H1 (cell line): Measurements from ENCODE around the gene MRM3. TPM values are rescaled to one million over a fixed set of nuclear protein-coding genes. Genes with fewer than 3 reads are reported as not detected.

Experiments
- CTCF ChIA-PET: fragments of 300-600 bp; sonication (Branson Sonifier 250); formaldehyde crosslinking; loops from one replicate; lab custom pipeline; 2021; ENCODE audit not compliant: partially characterized antibody; lab: Charles Lee
- POLR2A ChIA-PET: fragments of 300-600 bp; sonication (Branson Sonifier 250); formaldehyde crosslinking; loops from one replicate; lab custom pipeline; 2021; ENCODE audit warnings: inconsistent platforms; ENCODE audit not compliant: partially characterized antibody; lab: Charles Lee
- DNase-seq, 2 experiments: peaks; one replicate each; pipeline versions ENCODE4 v3.0.0 to v3.0.0-alpha.2; 2010 to 2022; ENCODE audit warnings: low spot score in 2 of 2, low read depth in 1 of 2, mixed read lengths in 1 of 2
- FAIRE-seq: peaks from 2 replicates; lab custom pipeline; 2011; peaks lifted over from hg19 to GRCh38; lab: Jason Lieb, UNC
- H2AFZ ChIP-seq: 2 replicates; pipeline ENCODE4 v1.8.1; 2012; ENCODE audit warnings: low read length, inconsistent platforms
- H2AK5ac ChIP-seq: 2 replicates; pipeline ENCODE4 v1.6.1; 2013; ENCODE audit warnings: low read depth, low read length
- H2BK120ac ChIP-seq: replicated peaks from 2 replicates; pipeline ENCODE3; 2013; ENCODE audit warnings: low read depth, low read length, inconsistent platforms
- H2BK12ac ChIP-seq: 2 replicates; pipeline ENCODE4 v1.6.1; 2013; ENCODE audit warnings: low read depth, low read length
- H2BK15ac ChIP-seq: 2 replicates; pipeline ENCODE4 v1.6.1; 2013; ENCODE audit warnings: low read length
- H2BK20ac ChIP-seq: 2 replicates; pipeline ENCODE4 v1.6.1; 2013; ENCODE audit warnings: low read length
- H2BK5ac ChIP-seq: 2 replicates; pipeline ENCODE4 v1.6.1; 2013; ENCODE audit warnings: low read depth, low read length
- H3K14ac ChIP-seq: 2 replicates; pipeline ENCODE4 v1.6.1; 2013; ENCODE audit warnings: inconsistent platforms; ENCODE audit not compliant: insufficient read length
- H3K18ac ChIP-seq: 2 replicates; pipeline ENCODE4 v1.6.1; 2013; ENCODE audit warnings: low read length; ENCODE audit errors: extremely low read depth
- H3K23ac ChIP-seq: 2 replicates; pipeline ENCODE4 v1.6.1; 2013; ENCODE audit warnings: inconsistent platforms; ENCODE audit not compliant: insufficient read length
- H3K23me2 ChIP-seq: 2 replicates; pipeline ENCODE4 v1.6.1; 2013; ENCODE audit warnings: low read depth, low read length
- H3K27ac ChIP-seq: 2 replicates; pipeline ENCODE4 v1.6.1; 2011; ENCODE audit warnings: low read depth, low read length, inconsistent platforms
- H3K27me3 ChIP-seq, 4 experiments: replicated peaks in 1 of 4; 1 replicate in 1 of 4; 2 replicates in 3 of 4; pipeline versions ENCODE4 v1.6.1 to v1.8.1; 2011 to 2013; ENCODE audit warnings: low read length in 3 of 4, mild to moderate bottlenecking in 3 of 4, inconsistent platforms in 2 of 4, mixed read lengths in 2 of 4, moderate library complexity in 1 of 4; ENCODE audit not compliant: control insufficient read depth in 3 of 4, insufficient read depth in 3 of 4; ENCODE audit errors: extremely low read depth in 1 of 4
- H3K36me3 ChIP-seq, 4 experiments: 2 replicates each; pipeline versions ENCODE4 v1.6.1 to v1.8.1; 2011 to 2013; ENCODE audit warnings: mild to moderate bottlenecking in 4 of 4, low read length in 3 of 4, moderate library complexity in 2 of 4, control low read depth in 1 of 4, inconsistent platforms in 1 of 4; ENCODE audit not compliant: insufficient read depth in 4 of 4, control insufficient read depth in 2 of 4
- H3K4ac ChIP-seq: replicated peaks from 2 replicates; pipeline ENCODE3; 2013; ENCODE audit warnings: low read length, low read depth, mixed read lengths, inconsistent platforms; ENCODE audit not compliant: insufficient read length
- H3K4me1 ChIP-seq, 4 experiments: replicated peaks in 1 of 4; 1 replicate in 1 of 4; 2 replicates in 3 of 4; pipeline versions ENCODE4 v1.6.1 to v1.8.1; 2011 to 2013; ENCODE audit warnings: low read length in 3 of 4, inconsistent platforms in 2 of 4, mixed read lengths in 1 of 4; ENCODE audit not compliant: insufficient read depth in 4 of 4, control insufficient read depth in 3 of 4
- H3K4me2 ChIP-seq, 2 experiments: 2 replicates each; pipeline versions ENCODE4 v1.6.1 to v1.8.1; 2011 to 2013; ENCODE audit warnings: low read depth in 2 of 2, low read length in 2 of 2, control low read depth in 1 of 2, inconsistent platforms in 1 of 2, mild to moderate bottlenecking in 1 of 2; ENCODE audit not compliant: insufficient read depth in 1 of 2
- H3K4me3 ChIP-seq, 4 experiments: fragments of 200-600, 300-600 bp in 1 of 4; sonication (generic), shearing (Covaris generic), sonication (Bioruptor Twin) in 1 of 4; 2 replicates each; pipeline versions ENCODE4 v1.5.1 to v1.8.1; 2011 to 2016; ENCODE audit warnings: low read length in 4 of 4, low read depth in 3 of 4, control low read depth in 2 of 4, inconsistent platforms in 2 of 4, mild to moderate bottlenecking in 2 of 4, mixed read lengths in 1 of 4, moderate library complexity in 1 of 4; ENCODE audit not compliant: insufficient read depth in 2 of 4; ENCODE audit errors: extremely low read depth in 1 of 4
- H3K56ac ChIP-seq: replicated peaks from 2 replicates; pipeline ENCODE3; 2013; ENCODE audit warnings: low read depth, mild to moderate bottlenecking, mixed read lengths, low read length, inconsistent platforms; ENCODE audit not compliant: insufficient read length
- H3K79me1 ChIP-seq: 2 replicates; pipeline ENCODE4 v1.6.1; 2013; ENCODE audit warnings: low read depth, low read length, control low read depth
- H3K79me2 ChIP-seq, 2 experiments: 2 replicates each; pipeline versions ENCODE4 v1.6.1 to v1.8.1; 2012 to 2013; ENCODE audit warnings: low read length in 2 of 2, mild to moderate bottlenecking in 2 of 2, inconsistent platforms in 1 of 2; ENCODE audit not compliant: insufficient read depth in 2 of 2, control insufficient read depth in 1 of 2
- H3K9ac ChIP-seq, 4 experiments: replicated peaks in 1 of 4; 1 replicate in 1 of 4; 2 replicates in 3 of 4; pipeline versions ENCODE4 v1.6.1 to v1.8.1; 2011 to 2013; ENCODE audit warnings: low read depth in 3 of 4, low read length in 3 of 4, control low read depth in 2 of 4, mild to moderate bottlenecking in 2 of 4, moderate library complexity in 2 of 4, inconsistent platforms in 1 of 4; ENCODE audit errors: extremely low read depth in 1 of 4
- H3K9me3 ChIP-seq, 2 experiments: 2 replicates each; pipeline versions ENCODE4 v1.6.1 to v1.8.1; 2012 to 2013; ENCODE audit warnings: mild to moderate bottlenecking in 2 of 2, moderate library complexity in 2 of 2, control low read depth in 1 of 2, inconsistent platforms in 1 of 2, low read depth in 1 of 2, low read length in 1 of 2, mixed read lengths in 1 of 2; ENCODE audit not compliant: insufficient read depth in 2 of 2
- H4K20me1 ChIP-seq, 2 experiments: replicated peaks in 1 of 2; 2 replicates each; pipeline versions ENCODE3 to v1.8.1; 2011 to 2013; ENCODE audit warnings: inconsistent platforms in 2 of 2, low read length in 2 of 2, mild to moderate bottlenecking in 1 of 2; ENCODE audit not compliant: insufficient read depth in 2 of 2, control insufficient read depth in 1 of 2
- H4K5ac ChIP-seq: 2 replicates; pipeline ENCODE4 v1.6.1; 2013; ENCODE audit warnings: low read length, low read depth, mixed read lengths, inconsistent platforms; ENCODE audit not compliant: insufficient read length
- H4K8ac ChIP-seq: 2 replicates; pipeline ENCODE4 v1.8.0; 2013; ENCODE audit warnings: mild to moderate bottlenecking, moderate library complexity, low read length, inconsistent platforms; ENCODE audit not compliant: insufficient read depth; ENCODE audit errors: extremely low read depth
- H4K91ac ChIP-seq: replicated peaks from 2 replicates; pipeline ENCODE3; 2013; ENCODE audit warnings: low read length, mixed read lengths, inconsistent platforms; ENCODE audit not compliant: insufficient read length
- EP300 ChIP-seq, 2 experiments: IDR thresholded peaks; 1 replicate in 1 of 2; 2 replicates in 1 of 2; pipeline ENCODE4 v1.6.1; 2011 to 2012; ENCODE audit warnings: low read depth in 2 of 2, low read length in 2 of 2, mild to moderate bottlenecking in 2 of 2, borderline replicate concordance in 1 of 2, inconsistent platforms in 1 of 2, moderate library complexity in 1 of 2
- EZH2 ChIP-seq: fragments of 200-600 bp; sonication (generic); IDR thresholded peaks from 2 replicates; pipeline ENCODE4 v1.7.1; 2012; ENCODE audit warnings: low read depth, mild to moderate bottlenecking, moderate library complexity, low read length, inconsistent platforms; ENCODE audit not compliant: severe bottlenecking
- KDM4A ChIP-seq: IDR thresholded peaks from one replicate; pipeline ENCODE4 v1.7.1; 2012; ENCODE audit warnings: low read depth, mild to moderate bottlenecking, moderate library complexity, low read length, inconsistent platforms; ENCODE audit not compliant: severe bottlenecking
- NANOG ChIP-seq: IDR thresholded peaks from 2 replicates; pipeline ENCODE4 v1.6.1; 2011; ENCODE audit warnings: low read length, low read depth, mild to moderate bottlenecking, inconsistent platforms; ENCODE audit not compliant: insufficient read depth, poor library complexity, severe bottlenecking
- SAP30 ChIP-seq: fragments of 300-600 bp; sonication (generic); IDR thresholded peaks from 2 replicates; pipeline ENCODE4 v1.7.1; 2012; ENCODE audit warnings: low read length, moderate library complexity, mild to moderate bottlenecking, inconsistent platforms; ENCODE audit not compliant: insufficient read depth, insufficient replicate concordance
- ZNF274 ChIP-seq: IDR thresholded peaks from 2 replicates; pipeline ENCODE4 v1.7.0; 2012; ENCODE audit warnings: low read length, borderline replicate concordance; ENCODE audit errors: extremely low read depth
- WGBS, 2 experiments: shearing (Covaris generic) in 1 of 2; methylation state at CpG; one replicate each; pipeline versions ENCODE4 v1.1.6 to v1.1.7; 2013 to 2015; ENCODE audit warnings: low lambda C conversion rate in 2 of 2, mixed read lengths in 2 of 2, inconsistent platforms in 1 of 2, low coverage in 1 of 2, missing lambda C conversion rate in 1 of 2; ENCODE audit not compliant: insufficient replicate concordance in 2 of 2, insufficient coverage in 1 of 2, insufficient read length in 1 of 2; ENCODE audit errors: extremely low coverage in 1 of 2, missing lambda C conversion rate in 1 of 2; 5-methylcytosine and 5-hydroxymethylcytosine counted together
- polyA plus RNA-seq, 7 experiments: library from polyadenylated mRNA; depleted of rRNA in 3 of 7; stranded (reverse) in 5 of 7; unstranded in 2 of 7; fragments of >200 nt in 5 of 7; fragments of 200-250 nt in 2 of 7; gene quantifications; 1 replicate in 5 of 7; 2 replicates in 1 of 7; 4 replicates in 1 of 7; pipeline versions ENCODE4 v1.2.1 to v1.2.3, GENCODE V29; 2011 to 2013; ENCODE audit warnings: missing spikeins in 2 of 7, mixed read lengths in 2 of 7
- total RNA-seq: library from RNA; stranded (reverse); fragmentation: NEBNext Ultra II Directional; extraction: Animal tissue kit (Norgen Biotek cat#: 25700); gene quantifications from 2 replicates; pipeline ENCODE4 v1.2.1, GENCODE V29; 2021
- TF ChIP-seq, protein P1 (sequence below): IDR thresholded peaks from 2 replicates; pipeline ENCODE4 v1.6.1; 2012; ENCODE audit warnings: inconsistent platforms

Gene MRM3
- total and polyA plus RNA-seq, 2 of the 8 experiments (the other 6 are each of a cell fraction or from before 2014, with no cell fraction given) = 10.1 to 20.8 TPM

DNA sequence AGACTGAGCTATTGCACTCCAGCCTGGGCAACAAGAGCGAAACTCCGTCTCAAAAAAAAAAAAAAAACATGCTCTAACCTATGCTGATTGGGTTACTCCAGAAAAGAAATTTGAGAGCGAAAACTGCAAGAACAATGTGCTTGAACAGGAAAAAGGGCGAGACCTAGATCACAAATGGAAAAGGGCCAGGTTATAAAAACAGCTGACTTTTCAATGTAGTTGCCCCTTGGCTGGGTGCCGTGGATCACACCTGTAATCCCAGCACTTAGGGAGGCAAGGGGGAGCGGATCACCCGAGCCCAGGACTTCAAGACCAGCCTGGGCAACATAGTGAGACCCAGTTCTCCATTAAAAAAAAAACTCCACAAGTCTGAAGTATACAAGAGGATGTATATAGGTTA, 48.8 kb downstream of the MRM3 start:
- Histone ChIP-seq H4K20me1 (peaks cover 0 to 4% of the 10 kb centered on the region in 2 experiments), H3K23me2 (no peaks in the 10 kb centered on the region), H4K8ac (no peak overlapping the region), H3K79me1 (peaks cover 13% of the 10 kb centered on the region), H3K18ac (no peak overlapping the region), H2BK20ac (no peak overlapping the region), H3K56ac (no peak overlapping the region), H3K14ac (no peak overlapping the region), H3K27me3 (no peaks in the 10 kb centered on the region), H3K27ac (no peak overlapping the region), H3K4ac (no peak overlapping the region), H2BK15ac (no peak overlapping the region), H3K4me1 (no peaks in the 10 kb centered on the region; a peak in 3 of 7 replicates), H2AK5ac (no peak overlapping the region), H2BK5ac (no peak overlapping the region), H3K79me2 (peaks cover 0 to 26% of the 10 kb centered on the region in 2 experiments; a peak in 2 of 4 replicates), H3K4me3 (no peak overlapping the region), H2BK12ac (no peak overlapping the region), H2AFZ (no peak overlapping the region), H3K36me3 (no peaks in the 10 kb centered on the region), H3K9me3 (no peaks in the 10 kb centered on the region), H3K23ac (no peak overlapping the region), H4K5ac (no peak overlapping the region), H3K9ac (no peak overlapping the region), H3K4me2 (no peak overlapping the region), H2BK120ac (no peak overlapping the region), H4K91ac (no peak overlapping the region)
- ChIA-PET CTCF (no interaction called here), POLR2A (interaction anchor here (1.3 kb wide), 1 partner anchor 16 kb away, joined by 4 read pairs; no protein-coding TSS in a partner anchor)
- TF ChIP-seq NANOG (no peak), EP300 (IDR thresholded peaks at IDR 0.05; ENCODE audit: borderline replicate concordance in 1 of 2, low read depth in 2 of 2, low read length in 2 of 2) (no peak), KDM4A (no peak), SAP30 (no peak), ZNF274 (no peak), EZH2 (no peak)
- TF ChIP-seq, protein P1, sequence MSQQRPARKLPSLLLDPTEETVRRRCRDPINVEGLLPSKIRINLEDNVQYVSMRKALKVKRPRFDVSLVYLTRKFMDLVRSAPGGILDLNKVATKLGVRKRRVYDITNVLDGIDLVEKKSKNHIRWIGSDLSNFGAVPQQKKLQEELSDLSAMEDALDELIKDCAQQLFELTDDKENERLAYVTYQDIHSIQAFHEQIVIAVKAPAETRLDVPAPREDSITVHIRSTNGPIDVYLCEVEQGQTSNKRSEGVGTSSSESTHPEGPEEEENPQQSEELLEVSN = no peak
- FAIRE-seq = no peak
- WGBS, 2 experiments = 97% methylated on average over 5 of the region's 7 CpGs; no CpG with 5 or more reads in 1 of the 2 experiments
- no peak for DNase-seq
